GM13977 (cell line): ENCODE data around the gene CTSH.
"Not testable (repeated sequence)": the region's sequence is repeated elsewhere in the genome, so short reads cannot be mapped to it uniquely, and the experiment has no call there.

ENCODE experiments used
- DNase-seq: peaks from one replicate; pipeline ENCODE4 v3.0.0; 2012; ENCODE audit warnings: low spot score
- in situ Hi-C: fragments of 300-500 bp; cut with MboI; formaldehyde crosslinking; loops from one replicate; pipeline ENCODE4 v1.12.0; 2022; ENCODE audit warnings: low sequenced_read_pairs, low pct_unique_long_range_greater_than_20kb, mixed read lengths, inconsistent platforms; ENCODE audit not compliant: unreplicated experiment
- TF ChIP-seq, protein P1 (sequence below): IDR thresholded peaks from 2 replicates; pipeline ENCODE4 v1.5.1; 2012; ENCODE audit warnings: mild to moderate bottlenecking, control low read depth; ENCODE audit not compliant: insufficient read depth; ENCODE audit errors: extremely low read depth, missing control alignments

Gene CTSH

DNA sequence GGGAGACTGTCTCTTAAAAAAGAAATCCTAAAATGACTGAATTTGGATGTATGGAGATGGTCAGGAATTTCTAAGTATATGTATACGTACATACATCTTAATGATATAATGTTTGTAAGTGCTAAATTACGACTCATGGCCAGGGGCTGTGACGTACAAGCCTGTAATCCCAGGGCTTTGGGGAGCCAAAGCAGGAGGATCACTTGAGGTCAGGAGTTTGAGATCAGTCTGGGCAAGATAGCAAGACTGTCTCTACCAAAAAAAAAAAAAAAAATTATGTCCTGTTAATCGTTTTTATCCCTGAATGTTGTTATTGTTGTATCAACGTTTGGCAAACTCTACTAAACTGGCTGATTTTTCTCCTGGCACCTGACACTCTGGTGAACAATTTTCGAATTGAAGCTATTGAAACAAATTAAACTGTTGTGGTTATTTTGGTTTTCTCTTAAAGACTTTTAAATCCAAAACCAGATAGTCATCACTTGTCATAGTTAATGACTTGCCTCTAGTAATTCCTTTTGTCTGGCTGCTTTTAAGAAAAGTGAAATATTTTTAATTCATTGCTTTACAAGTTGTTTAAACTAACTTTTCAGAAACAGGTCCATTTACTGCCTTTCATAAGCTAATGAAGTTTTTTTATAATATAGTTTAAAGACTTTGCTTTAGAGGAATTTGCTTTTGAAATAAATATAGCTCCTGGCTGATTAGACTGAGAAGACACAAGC, 65.2 kb downstream of the CTSH start:
- in situ Hi-C loops = no loop called here
- DNase-seq = no peak
- TF ChIP-seq, protein P1, sequence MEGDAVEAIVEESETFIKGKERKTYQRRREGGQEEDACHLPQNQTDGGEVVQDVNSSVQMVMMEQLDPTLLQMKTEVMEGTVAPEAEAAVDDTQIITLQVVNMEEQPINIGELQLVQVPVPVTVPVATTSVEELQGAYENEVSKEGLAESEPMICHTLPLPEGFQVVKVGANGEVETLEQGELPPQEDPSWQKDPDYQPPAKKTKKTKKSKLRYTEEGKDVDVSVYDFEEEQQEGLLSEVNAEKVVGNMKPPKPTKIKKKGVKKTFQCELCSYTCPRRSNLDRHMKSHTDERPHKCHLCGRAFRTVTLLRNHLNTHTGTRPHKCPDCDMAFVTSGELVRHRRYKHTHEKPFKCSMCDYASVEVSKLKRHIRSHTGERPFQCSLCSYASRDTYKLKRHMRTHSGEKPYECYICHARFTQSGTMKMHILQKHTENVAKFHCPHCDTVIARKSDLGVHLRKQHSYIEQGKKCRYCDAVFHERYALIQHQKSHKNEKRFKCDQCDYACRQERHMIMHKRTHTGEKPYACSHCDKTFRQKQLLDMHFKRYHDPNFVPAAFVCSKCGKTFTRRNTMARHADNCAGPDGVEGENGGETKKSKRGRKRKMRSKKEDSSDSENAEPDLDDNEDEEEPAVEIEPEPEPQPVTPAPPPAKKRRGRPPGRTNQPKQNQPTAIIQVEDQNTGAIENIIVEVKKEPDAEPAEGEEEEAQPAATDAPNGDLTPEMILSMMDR = no peak

DNA sequence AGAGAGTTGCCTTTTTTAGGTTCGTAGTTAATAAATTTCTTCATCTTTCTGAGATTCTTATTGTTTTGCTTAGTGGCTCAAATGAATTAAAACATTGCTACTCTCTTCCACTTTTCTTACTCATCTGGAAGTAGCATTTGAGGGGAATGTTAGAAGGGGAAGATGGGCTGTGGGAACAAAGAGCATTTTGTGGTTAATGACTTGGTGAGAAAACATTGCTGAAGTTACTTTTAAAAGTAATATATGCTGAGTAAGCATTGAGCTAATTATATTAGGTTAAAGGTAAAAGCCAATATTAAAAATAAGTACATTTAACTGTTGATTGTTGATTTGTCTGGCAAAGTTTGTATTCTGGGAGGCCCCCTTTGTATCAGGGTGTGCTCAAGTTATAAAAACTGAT, 66.5 kb downstream of the CTSH start:
- no peak for DNase-seq
- TF ChIP-seq, protein P1 = no peak
- in situ Hi-C loops = no loop called here

DNA sequence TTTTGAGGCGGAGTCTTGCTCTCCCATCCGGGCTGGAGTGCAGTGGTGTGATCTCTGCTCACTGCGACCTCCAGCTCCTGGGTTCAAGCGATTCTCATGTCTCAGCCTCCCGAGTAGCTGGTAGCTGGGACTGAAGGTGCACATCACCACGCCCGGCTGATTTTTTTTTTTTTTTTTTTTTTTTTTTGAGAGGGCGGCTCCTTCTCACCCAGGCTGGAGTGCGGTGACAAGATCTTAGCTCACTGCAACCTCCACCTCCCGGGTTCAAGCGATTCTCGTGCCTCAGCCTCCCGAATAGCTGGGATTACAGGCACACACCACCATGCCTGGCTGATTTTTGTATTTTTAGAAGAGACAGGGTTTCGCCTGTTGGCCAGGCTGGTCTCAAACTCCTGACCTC, 67.9 kb downstream of the CTSH start:
- in situ Hi-C loops, DNase-seq: not testable (repeated sequence)

GRCh38 chr15:78875107-78875914, 69.5 kb downstream of the CTSH start:
- TF ChIP-seq, protein P1 = no peak
- in situ Hi-C loops = no loop called here
- DNase-seq = no peak

DNA sequence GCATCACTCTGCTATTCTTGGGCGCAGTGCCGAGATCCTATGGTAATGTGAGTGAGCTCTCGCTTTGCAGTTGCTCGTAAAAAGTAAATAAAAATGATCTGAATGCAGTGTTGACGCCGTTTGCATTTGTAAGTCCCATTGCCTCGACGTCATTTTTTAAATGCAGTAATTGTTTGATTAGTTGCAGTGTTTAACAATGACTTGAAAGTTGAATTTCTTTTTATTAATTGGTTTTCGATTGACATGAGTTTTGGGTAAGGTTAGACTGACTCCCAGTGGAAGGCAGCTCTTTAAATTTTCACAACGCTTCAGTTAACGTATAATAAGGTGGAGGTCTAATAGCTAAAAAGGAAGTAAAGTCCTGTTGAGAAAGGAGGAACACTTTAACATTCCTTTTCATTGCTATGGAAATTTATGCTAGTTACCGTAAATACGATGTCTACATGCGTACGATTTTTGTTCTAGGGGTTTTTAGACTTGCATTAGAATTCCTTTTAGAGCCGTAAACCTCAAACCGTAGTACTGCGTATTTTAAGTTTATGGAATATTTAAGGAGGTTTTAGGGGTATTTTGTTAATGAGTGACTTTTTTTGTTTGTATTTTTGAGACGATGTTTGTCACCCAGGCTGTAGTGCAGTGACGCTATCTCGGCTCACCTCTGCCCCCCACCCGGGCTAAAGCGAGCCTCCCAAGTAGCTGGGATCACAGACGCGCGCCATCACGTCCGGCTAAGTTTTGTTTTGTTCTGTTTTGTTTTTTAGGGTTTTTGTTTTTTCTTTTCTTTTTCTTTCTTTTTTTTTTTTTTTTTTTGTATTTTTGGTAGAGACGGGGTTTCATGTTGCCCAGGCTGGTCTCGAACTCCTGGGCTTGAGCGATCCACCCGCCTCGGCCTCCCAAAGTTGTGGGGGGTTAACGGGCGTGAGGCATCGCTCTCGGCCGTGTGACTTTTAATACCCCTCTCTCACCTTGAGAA, 70.8 kb downstream of the CTSH start:
- DNase-seq = no peak
- in situ Hi-C loops = no loop called here
- TF ChIP-seq, protein P1 = no peak

DNA sequence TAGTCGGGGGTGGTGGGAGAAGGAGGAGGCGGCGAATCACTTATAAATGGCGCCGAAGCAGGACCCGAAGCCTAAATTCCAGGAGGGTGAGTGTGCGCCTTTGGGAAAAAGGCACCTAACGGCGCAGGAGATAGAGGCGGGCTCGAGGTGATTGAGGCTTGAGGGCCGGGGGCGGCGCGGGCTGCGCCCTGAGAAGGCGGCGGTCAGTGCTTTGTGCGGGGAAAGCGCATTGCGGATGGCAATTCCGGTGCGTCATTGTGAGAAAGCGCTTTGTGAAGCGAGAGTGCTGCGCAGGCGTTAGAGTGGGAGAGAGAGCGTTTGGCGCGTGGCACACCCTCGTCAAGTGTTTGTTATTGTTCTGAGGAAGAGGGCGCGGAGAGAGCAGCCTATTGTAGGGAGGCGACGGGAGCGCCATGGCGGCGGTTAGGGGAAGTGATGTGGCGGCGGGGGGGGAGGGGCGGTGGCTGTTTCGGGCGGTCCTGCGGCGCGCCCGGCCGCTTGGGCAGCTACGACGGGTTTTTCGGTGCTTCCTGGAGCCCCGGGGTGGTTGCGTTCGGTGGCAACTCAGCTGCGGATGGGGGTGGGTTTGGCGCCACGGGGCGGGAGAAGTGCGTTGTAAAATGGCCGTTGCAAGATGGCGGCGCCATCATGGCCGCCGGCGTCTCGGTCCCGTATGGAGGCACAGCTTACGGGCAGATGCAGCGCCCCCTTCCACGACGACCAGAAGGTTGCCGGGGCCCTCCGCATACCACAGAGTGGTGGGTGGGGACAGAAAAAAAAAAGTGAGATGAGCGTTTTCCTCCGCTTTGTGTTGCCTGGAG, 71.7 kb downstream of the CTSH start:
- in situ Hi-C loops = no loop called here
- DNase-seq = peak; percentile 88

More for the DNA sequence above, 71.7 kb downstream of the CTSH start:
- TF ChIP-seq, protein P1 = peak; percentile 73
